GM12801 (cell line): ENCODE data around the gene DACT2.

Source experiments
- CTCF ChIP-seq: IDR thresholded peaks from one replicate; pipeline ENCODE4 v1.5.1; 2011; ENCODE audit warnings: control low read depth; ENCODE audit not compliant: insufficient read length; ENCODE audit errors: extremely low read depth

DACT2 gene

GRCh38 chr6:168328086-168328485 is 8.5 kb upstream of the DACT2 start:
- TF ChIP-seq CTCF: no peak

GRCh38 chr6:168326294-168327261 is 7.0 kb upstream of the DACT2 start:
- TF ChIP-seq CTCF: no peak

GRCh38 chr6:168322966-168323365 is 3.4 kb upstream of the DACT2 start:
- TF ChIP-seq CTCF: no peak

GRCh38 chr6:168320634-168321033 is 1.1 kb upstream of the DACT2 start:
- no peak for TF ChIP-seq CTCF

- no peak for TF ChIP-seq CTCF
Observed at GRCh38 chr6:168318579-168319278, 848 bp downstream of the DACT2 start.

GRCh38 chr6:168318090-168318489 is 1.5 kb downstream of the DACT2 start:
- TF ChIP-seq CTCF: no peak

- TF ChIP-seq CTCF: no peak
Observed at GRCh38 chr6:168315596-168315995, 4.0 kb downstream of the DACT2 start.
